Neural progenitor cell (in vitro differentiated cells): Measurements from ENCODE around the gene NBEA. TPM values are rescaled to one million over a fixed set of nuclear protein-coding genes. Genes with fewer than 3 reads are reported as not detected.
A peak's percentile ranks its signal among the peaks of the same experiment; 100 is the strongest.

Source experiments
- DNase-seq: peaks from one replicate; pipeline ENCODE4 v3.0.0-alpha.2; 2016; ENCODE audit warnings: low spot score
- H2AFZ ChIP-seq: fragments of 200-600 bp; sonication (generic); replicated peaks from 2 replicates; pipeline ENCODE4 v1.6.1; 2016; ENCODE audit warnings: antibody characterized with exemption
- H3F3A ChIP-seq: fragments of 200-600 bp; sonication (generic); 2 replicates; pipeline ENCODE4 v1.6.1; 2016; ENCODE audit warnings: antibody characterized with exemption, low read depth
- H3K27ac ChIP-seq: fragments of 200-600 bp; sonication (generic); 2 replicates; pipeline ENCODE4 v1.5.1; 2016; ENCODE audit warnings: mild to moderate bottlenecking
- H3K27me3 ChIP-seq: fragments of 200-600 bp; sonication (generic); 2 replicates; pipeline ENCODE4 v1.6.1; 2016; ENCODE audit warnings: mild to moderate bottlenecking, moderate library complexity
- H3K36me3 ChIP-seq: fragments of 200-600 bp; sonication (generic); 2 replicates; pipeline ENCODE4 v1.5.1; 2016
- H3K4me1 ChIP-seq: fragments of 200-600 bp; sonication (generic); 2 replicates; pipeline ENCODE4 v1.6.1; 2016; ENCODE audit warnings: mixed run types
- H3K4me2 ChIP-seq: fragments of 200-600 bp; sonication (generic); 2 replicates; pipeline ENCODE4 v1.6.1; 2016
- H3K4me3 ChIP-seq: fragments of 200-600 bp; sonication (generic); 2 replicates; pipeline ENCODE4 v1.5.1; 2016
- H3K79me2 ChIP-seq: fragments of 200-600 bp; sonication (generic); 2 replicates; pipeline ENCODE4 v1.6.1; 2016; ENCODE audit warnings: low read depth
- H3K9ac ChIP-seq: fragments of 200-600 bp; sonication (generic); 2 replicates; pipeline ENCODE4 v1.6.1; 2016
- H3K9me3 ChIP-seq: fragments of 200-600 bp; sonication (generic); 2 replicates; pipeline ENCODE4 v1.5.1; 2016; ENCODE audit warnings: low read depth
- H4K20me1 ChIP-seq: fragments of 200-600 bp; sonication (generic); 2 replicates; pipeline ENCODE4 v1.6.1; 2016; ENCODE audit warnings: low read depth
- H3K27ac Mint-ChIP-seq: 3 replicates; pipeline ENCODE4 v1.8.0; 2021; ENCODE audit warnings: mixed read lengths
- H3K27me3 Mint-ChIP-seq: 2 replicates; pipeline ENCODE4 v1.8.0; 2022; ENCODE audit warnings: low read depth, mild to moderate bottlenecking, inconsistent platforms, moderate library complexity, mixed read lengths; ENCODE audit not compliant: insufficient read depth
- H3K36me3 Mint-ChIP-seq: 3 replicates; pipeline ENCODE4 v1.8.0; 2021; ENCODE audit warnings: mixed read lengths
- H3K4me1 Mint-ChIP-seq: 3 replicates; pipeline ENCODE4 v1.8.0; 2021; ENCODE audit warnings: mixed read lengths
- H3K4me3 Mint-ChIP-seq: 3 replicates; pipeline ENCODE4 v1.8.0; 2021; ENCODE audit warnings: mild to moderate bottlenecking, moderate library complexity, mixed read lengths
- H3K9me3 Mint-ChIP-seq: 3 replicates; pipeline ENCODE4 v1.8.0; 2020; ENCODE audit warnings: mixed read lengths
- EZH2 ChIP-seq: fragments of 200-600 bp; sonication (generic); IDR thresholded peaks from 2 replicates; pipeline ENCODE4 v1.6.1; 2017; ENCODE audit warnings: antibody characterized with exemption, mild to moderate bottlenecking, moderate library complexity
- EZH2phosphoT487 ChIP-seq: fragments of 200-600 bp; sonication (generic); IDR thresholded peaks from 2 replicates; pipeline ENCODE4 v1.6.1; 2017; ENCODE audit warnings: antibody characterized with exemption
- total RNA-seq: library from RNA; depleted of rRNA; stranded (reverse); fragments of >200 nt; gene quantifications from 2 replicates; pipeline ENCODE4 v1.2.3, GENCODE V29; 2015; ENCODE audit warnings: low replicate concordance
- TF ChIP-seq, protein P1 (sequence below): fragments of 200-600 bp; sonication (generic); IDR thresholded peaks from 2 replicates; pipeline ENCODE4 v1.5.1; 2017; ENCODE audit warnings: antibody characterized with exemption, mild to moderate bottlenecking

Gene NBEA
- total RNA-seq, 1 donor from 2014 or later = 31.0 TPM

DNA sequence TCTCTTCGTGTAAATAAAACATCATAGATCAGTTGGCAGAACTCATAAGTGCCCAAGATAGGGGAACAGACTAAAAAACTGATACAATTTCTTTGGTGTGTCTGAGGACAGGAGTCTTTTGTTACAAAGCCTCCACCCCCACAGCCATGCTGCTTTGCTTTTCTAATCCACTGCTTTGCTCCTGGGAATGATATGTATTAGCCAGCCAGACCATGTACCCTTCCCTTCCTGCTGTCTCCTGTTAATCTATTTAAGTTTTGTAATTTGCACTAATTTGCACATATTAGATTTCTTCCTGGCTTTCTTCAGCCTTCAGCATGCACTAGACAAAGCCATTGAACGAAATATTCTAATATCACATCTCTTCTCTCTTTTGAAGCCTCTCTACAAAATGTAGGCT, 403.9 kb downstream of the NBEA start:
- Mint-ChIP-seq H3K36me3 (no peaks in the 10 kb centered on the region), H3K9me3 (no peaks in the 10 kb centered on the region), H3K27ac (no peak overlapping the region), H3K27me3 (peaks cover 3% of the 10 kb centered on the region), H3K4me3 (no peak overlapping the region), H3K4me1 (peaks cover 25% of the 10 kb centered on the region)
- no peaks in the 10 kb centered on the region for H3K36me3 ChIP-seq
- no peak overlapping the region for H2AFZ ChIP-seq
- DNase-seq = peak; percentile 18
- H3K4me3 ChIP-seq = no peak overlapping the region
- no peaks in the 10 kb centered on the region for H3F3A ChIP-seq
- no peaks in the 10 kb centered on the region for H3K27me3 ChIP-seq
- H3K9ac ChIP-seq = no peak overlapping the region
- H3K79me2 ChIP-seq = no peaks in the 10 kb centered on the region
- peaks cover 11% of the 10 kb centered on the region for H3K4me1 ChIP-seq
- H3K9me3 ChIP-seq = no peaks in the 10 kb centered on the region
- H4K20me1 ChIP-seq = no peaks in the 10 kb centered on the region
- no peak overlapping the region for H3K4me2 ChIP-seq
- no peak overlapping the region for H3K27ac ChIP-seq
- TF ChIP-seq EZH2phosphoT487 (no peak), EZH2 (no peak)
- TF ChIP-seq, protein P1, sequence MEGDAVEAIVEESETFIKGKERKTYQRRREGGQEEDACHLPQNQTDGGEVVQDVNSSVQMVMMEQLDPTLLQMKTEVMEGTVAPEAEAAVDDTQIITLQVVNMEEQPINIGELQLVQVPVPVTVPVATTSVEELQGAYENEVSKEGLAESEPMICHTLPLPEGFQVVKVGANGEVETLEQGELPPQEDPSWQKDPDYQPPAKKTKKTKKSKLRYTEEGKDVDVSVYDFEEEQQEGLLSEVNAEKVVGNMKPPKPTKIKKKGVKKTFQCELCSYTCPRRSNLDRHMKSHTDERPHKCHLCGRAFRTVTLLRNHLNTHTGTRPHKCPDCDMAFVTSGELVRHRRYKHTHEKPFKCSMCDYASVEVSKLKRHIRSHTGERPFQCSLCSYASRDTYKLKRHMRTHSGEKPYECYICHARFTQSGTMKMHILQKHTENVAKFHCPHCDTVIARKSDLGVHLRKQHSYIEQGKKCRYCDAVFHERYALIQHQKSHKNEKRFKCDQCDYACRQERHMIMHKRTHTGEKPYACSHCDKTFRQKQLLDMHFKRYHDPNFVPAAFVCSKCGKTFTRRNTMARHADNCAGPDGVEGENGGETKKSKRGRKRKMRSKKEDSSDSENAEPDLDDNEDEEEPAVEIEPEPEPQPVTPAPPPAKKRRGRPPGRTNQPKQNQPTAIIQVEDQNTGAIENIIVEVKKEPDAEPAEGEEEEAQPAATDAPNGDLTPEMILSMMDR = no peak

DNA sequence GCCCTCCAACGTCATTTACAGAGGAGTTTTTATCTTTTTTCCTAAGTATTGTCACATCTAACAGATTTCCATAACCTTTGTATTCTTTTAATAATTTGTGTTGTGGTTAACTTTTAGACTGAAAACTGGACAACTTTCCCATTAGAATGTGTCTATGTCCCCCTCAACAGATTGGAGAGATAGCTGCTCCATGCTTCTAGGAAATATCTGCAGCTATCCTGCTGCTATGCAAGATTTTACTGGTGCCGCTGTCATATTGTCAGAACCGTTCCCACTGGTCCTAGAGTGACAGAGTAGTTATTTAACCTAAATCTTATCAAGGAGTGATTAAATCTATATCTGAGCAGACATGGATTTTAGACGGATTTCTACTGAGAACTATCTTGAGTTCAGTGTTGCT, 404.4 kb downstream of the NBEA start:
- Histone ChIP-seq H2AFZ (no peak overlapping the region), H3K9me3 (no peaks in the 10 kb centered on the region), H3K4me1 (peaks cover 11% of the 10 kb centered on the region), H3K4me2 (no peak overlapping the region), H3K27me3 (no peaks in the 10 kb centered on the region), H4K20me1 (no peaks in the 10 kb centered on the region), H3K36me3 (no peaks in the 10 kb centered on the region), H3K9ac (no peak overlapping the region), H3K79me2 (no peaks in the 10 kb centered on the region), H3F3A (no peaks in the 10 kb centered on the region), H3K4me3 (no peak overlapping the region), H3K27ac (no peak overlapping the region)
- Mint-ChIP-seq H3K4me1 (peaks cover 25% of the 10 kb centered on the region), H3K27ac (no peak overlapping the region), H3K4me3 (no peak overlapping the region), H3K36me3 (no peaks in the 10 kb centered on the region), H3K27me3 (peaks cover 3% of the 10 kb centered on the region), H3K9me3 (no peaks in the 10 kb centered on the region)
- DNase-seq = no peak
- TF ChIP-seq EZH2phosphoT487 = no peak
- TF ChIP-seq EZH2 = no peak
- TF ChIP-seq, protein P1 = no peak

DNA sequence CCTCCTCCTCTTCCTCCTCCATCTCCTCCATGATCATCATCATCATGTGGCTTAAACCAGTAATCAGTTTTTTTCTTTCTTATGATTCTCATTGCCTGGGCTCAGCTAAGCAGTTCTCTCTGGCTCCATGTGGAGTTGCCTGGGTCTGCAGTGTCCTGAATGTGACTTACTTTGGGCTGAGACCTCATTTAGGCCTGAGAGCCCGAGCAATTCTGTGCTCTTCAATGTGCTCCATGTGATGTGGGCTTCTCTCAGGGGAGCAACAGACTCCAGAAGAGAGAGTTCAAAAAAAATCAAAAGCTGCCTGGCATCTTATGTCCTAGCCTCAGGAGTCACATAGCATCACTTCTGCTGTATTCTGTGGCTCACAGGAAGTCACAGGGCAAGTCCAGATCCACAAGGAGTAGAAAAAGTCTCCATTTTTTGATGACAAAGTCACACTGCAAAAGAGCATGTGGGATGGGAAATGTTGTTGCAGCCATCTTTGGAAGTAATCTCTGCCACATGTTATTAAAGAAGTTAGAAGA, 405.7 kb downstream of the NBEA start:
- H3K36me3 Mint-ChIP-seq = peaks cover under 1% of the 10 kb centered on the region
- H3K27ac Mint-ChIP-seq = no peak overlapping the region
- TF ChIP-seq EZH2phosphoT487 = no peak
- no peak for TF ChIP-seq EZH2
- TF ChIP-seq, protein P1 = no peak
- no peaks in the 10 kb centered on the region for H3F3A ChIP-seq
- no peak overlapping the region for H3K4me3 Mint-ChIP-seq
- H3K79me2 ChIP-seq = no peaks in the 10 kb centered on the region
- no peak overlapping the region for H2AFZ ChIP-seq
- H3K9me3 ChIP-seq = no peaks in the 10 kb centered on the region
- H4K20me1 ChIP-seq = no peaks in the 10 kb centered on the region
- no peaks in the 10 kb centered on the region for H3K27me3 ChIP-seq
- H3K9me3 Mint-ChIP-seq = no peaks in the 10 kb centered on the region
- H3K9ac ChIP-seq = no peak overlapping the region
- H3K4me1 Mint-ChIP-seq = peaks cover 25% of the 10 kb centered on the region
- H3K4me1 ChIP-seq = peaks cover 11% of the 10 kb centered on the region
- no peak overlapping the region for H3K27ac ChIP-seq
- H3K36me3 ChIP-seq = no peaks in the 10 kb centered on the region
- no peak overlapping the region for H3K4me2 ChIP-seq
- peak; percentile 13 for DNase-seq
- H3K27me3 Mint-ChIP-seq = peaks cover 3% of the 10 kb centered on the region
- no peak overlapping the region for H3K4me3 ChIP-seq
